Transverse colon (tissue), 4 donors: Measurements from ENCODE around the gene OSCP1.

Experiments used
- EP300 ChIP-seq: sonication (generic); formaldehyde crosslinking; IDR thresholded peaks from one replicate; pipeline ENCODE4 v1.6.1; 2017; ENCODE audit warnings: antibody characterized with exemption, low read depth
- POLR2A ChIP-seq: fragments of 450-650 bp; IDR thresholded peaks from one replicate; pipeline ENCODE4 v1.6.1; 2016; ENCODE audit warnings: antibody characterized with exemption, mild to moderate bottlenecking, moderate library complexity
- POLR2AphosphoS5 ChIP-seq, 3 donors: sonication (generic); formaldehyde crosslinking; IDR thresholded peaks; one replicate each; pipeline ENCODE4 v1.6.1; 2016; ENCODE audit warnings: antibody characterized with exemption in 3 of 3
- TF ChIP-seq, protein P1 (sequence below), 5 experiments: fragments of 200-600 bp in 3 of 5; fragments of 450-650 bp in 2 of 5; sonication (generic) in 3 of 5; IDR thresholded peaks; 1 replicate in 2 of 5; 2 replicates in 3 of 5; pipeline ENCODE4 v1.5.1; 2016 to 2017; ENCODE audit warnings: antibody characterized with exemption in 5 of 5, inconsistent platforms in 3 of 5, mild to moderate bottlenecking in 2 of 5, moderate library complexity in 1 of 5

- TF ChIP-seq, protein P1, sequence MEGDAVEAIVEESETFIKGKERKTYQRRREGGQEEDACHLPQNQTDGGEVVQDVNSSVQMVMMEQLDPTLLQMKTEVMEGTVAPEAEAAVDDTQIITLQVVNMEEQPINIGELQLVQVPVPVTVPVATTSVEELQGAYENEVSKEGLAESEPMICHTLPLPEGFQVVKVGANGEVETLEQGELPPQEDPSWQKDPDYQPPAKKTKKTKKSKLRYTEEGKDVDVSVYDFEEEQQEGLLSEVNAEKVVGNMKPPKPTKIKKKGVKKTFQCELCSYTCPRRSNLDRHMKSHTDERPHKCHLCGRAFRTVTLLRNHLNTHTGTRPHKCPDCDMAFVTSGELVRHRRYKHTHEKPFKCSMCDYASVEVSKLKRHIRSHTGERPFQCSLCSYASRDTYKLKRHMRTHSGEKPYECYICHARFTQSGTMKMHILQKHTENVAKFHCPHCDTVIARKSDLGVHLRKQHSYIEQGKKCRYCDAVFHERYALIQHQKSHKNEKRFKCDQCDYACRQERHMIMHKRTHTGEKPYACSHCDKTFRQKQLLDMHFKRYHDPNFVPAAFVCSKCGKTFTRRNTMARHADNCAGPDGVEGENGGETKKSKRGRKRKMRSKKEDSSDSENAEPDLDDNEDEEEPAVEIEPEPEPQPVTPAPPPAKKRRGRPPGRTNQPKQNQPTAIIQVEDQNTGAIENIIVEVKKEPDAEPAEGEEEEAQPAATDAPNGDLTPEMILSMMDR (IDR thresholded peaks at IDR 0.05) = no peak
- no peak for TF ChIP-seq EP300
- TF ChIP-seq POLR2A = no peak
- no peak for TF ChIP-seq POLR2AphosphoS5 (IDR thresholded peaks at IDR 0.05)
Measured at GRCh38 chr1:36420409-36420808, 29.8 kb downstream of the OSCP1 start.
